Measurements from ENCODE around the gene ULK4.
"Not testable (repeated sequence)": the region's sequence is repeated elsewhere in the genome, so short reads cannot be mapped to it uniquely, and the experiment has no call there.

Gene ULK4

DNA sequence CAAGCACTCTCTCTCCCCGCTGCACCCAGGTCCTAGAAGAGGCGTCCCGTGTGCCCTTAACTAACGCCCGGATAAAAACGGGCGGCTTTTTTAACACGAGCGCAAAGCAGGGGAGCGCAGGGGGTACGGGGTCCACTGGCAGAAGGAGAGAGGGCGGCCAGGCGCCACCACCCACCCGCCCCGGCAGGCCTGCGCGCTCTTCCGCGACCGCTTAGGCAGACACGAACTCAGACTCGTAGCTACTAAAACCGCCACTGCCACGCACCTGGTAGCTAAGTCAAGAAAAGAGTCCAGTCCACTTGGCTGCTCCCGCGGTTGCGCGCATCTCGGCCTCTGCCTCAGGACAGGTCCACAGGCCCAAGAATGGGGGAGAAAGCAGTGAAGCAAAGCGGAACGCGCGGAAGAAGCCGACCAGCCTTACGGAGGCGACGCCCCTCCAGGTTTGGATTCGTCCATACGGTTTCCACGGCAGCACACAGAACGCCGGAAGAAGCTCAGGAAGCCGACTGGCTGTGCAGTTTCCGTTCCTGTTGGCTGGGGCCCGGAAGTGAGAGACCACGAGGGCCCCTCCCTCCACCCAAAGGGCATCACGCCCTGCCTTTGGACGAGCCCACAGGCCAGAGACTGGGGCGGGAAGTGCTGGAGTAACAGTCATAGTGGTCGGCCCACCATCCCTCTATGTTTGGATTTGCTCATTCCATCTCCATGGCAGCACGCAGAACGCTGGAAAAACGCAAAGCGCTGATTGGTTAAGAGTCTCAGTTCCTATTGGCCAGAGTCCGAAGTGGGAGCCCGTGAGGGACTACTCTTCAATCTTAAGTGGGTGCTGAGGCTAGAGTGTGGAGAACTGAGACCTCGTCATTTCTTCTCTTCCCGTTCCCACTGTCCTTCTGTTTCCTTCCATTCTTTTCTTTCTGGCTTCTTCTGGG is at the start of gene ULK4:
Gene ULK4, minus strand, starts transcription at position 353 of the 929 bp plus-strand sequence. CDS start 7,344 bp downstream, outside the sequence.
- DNase-seq: peak; percentile 97

DNA sequence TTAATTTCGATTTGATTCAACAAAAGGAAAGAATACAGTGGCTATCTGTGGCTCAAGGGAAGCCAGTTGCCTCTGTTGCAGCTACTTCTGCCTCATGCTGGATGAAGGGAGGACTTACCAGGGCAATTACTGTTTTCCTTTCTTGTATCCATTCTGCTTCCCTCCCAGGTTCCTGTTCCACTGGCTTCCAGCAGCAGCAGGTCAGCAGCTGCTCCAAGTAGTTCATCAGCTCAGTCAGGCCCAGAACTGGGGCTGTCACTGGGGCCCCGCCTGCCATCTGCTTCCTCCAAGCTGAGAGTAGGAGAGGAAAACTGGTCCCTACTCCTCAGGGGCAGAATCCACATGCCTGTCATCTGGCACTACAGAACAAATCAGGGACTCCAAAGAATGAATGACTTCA is 48.6 kb upstream of the ULK4 start:
- DNase-seq: peak; percentile 6

DNA sequence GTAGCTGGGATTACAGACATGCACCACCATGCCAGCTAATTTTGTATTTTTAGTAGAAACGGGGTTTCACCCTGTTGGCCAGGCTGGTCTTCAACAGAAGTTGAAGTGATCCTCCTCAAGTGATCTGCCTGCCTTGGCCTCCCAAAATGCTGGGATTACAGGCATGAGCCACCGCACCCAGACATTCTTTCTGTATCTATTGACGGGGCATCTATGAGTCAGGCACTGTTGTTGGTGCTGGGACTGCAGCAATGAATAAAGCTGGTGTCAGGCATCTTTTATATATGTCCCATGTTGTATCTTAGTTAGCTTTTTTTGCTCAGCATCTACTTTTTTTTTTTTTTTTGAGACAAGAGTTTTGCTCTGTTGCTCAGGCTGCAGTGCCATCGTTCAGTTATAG is 47.6 kb upstream of the ULK4 start:
- DNase-seq: no peak

DNA sequence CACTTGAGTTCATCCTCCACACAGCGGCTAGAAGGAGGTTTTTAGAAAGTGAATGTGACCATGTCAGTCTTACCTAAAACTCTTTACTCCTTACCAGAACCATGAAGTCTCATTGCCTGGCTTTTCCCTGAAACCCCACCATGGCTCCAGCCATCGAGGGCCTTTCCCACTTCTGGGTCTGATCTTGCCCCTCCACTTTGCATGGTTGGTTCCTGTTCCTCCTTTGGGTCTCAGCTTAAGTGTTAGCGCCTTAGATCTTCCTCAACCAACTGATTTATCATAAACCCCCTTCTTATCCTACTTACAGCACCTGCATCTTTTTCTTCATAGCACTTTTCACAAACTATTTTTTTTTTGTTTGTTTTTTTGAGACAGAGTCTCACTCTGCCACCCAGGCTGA is 45.9 kb upstream of the ULK4 start:
- DNase-seq: no peak

DNA sequence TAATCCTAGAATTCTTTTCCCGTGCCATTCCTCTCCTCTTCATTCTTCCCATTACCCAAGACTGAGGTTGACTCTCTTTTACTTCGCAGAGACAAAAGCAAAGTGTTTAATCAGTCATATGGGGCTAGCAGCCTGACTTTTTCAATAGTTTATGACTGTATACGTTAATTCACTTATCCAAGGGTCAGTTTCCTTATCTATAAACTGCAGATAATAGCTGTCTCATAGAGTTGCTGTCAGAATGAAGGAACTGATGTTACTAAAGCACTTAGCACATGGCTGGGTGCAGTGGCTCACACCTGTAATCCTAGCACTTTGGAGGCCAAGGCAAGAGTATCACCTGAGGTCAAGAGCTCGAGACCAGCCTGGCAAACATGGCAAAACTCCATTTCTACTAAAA is 43.5 kb upstream of the ULK4 start:
- DNase-seq: no peak

DNA sequence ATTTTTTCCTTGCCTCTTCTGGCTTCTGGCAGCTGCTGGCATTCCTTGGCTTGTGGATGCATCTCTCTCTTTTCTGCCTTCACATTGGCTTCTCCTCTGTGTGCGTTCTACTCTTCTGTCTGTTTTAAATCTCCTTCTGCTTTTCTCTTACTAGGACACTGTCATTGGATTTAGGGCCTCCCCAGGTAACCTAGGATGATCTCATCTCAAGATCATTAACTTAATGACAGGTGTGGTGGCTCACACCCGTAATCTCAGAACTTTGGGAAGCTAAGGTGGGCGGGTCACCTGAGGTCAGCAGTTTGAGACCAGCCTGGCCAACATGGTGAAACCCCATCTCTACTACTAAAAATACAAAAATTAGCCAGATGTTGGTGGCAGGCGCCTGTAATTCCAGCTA is 40.9 kb upstream of the ULK4 start:
- DNase-seq: no peak

DNA sequence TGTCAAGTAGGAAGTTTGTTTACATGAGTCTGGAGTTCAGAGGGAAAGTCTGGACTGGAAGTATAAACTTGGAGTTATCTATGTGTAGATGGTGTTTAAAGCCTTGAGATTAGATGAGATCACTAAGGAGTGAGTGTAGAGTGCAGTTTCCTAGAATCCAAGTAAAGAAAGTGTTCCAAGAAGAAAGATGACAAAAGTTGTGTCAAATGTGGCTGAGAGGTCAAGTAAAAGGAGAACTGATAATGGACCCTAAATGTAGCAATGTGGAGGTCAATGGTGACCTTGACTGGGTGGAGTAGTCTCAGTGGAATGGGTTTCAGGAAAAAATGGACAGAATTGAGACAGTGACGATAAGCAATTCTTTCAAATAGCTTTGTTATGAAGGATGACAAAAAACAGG is 39.9 kb upstream of the ULK4 start:
- no peak for DNase-seq

DNA sequence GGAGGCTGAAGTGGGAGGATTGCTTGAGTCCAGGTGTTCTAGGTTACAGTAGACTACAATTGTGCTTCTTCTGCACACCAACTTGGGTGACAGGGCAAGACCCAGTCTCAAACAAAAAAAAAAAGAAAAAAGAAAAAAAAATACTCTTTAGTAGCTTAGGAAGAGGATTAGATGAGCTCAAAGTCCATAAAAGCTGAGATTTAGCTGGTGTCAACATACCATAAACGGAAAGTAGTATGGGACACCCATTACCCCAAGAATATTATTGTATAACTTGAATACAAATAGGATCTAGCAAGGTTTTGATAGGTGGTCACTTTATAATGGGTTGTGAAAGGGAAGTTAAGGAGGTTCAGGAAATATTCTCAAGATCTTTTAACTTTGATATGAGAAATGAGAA is 38.0 kb upstream of the ULK4 start:
- DNase-seq: no peak

DNA sequence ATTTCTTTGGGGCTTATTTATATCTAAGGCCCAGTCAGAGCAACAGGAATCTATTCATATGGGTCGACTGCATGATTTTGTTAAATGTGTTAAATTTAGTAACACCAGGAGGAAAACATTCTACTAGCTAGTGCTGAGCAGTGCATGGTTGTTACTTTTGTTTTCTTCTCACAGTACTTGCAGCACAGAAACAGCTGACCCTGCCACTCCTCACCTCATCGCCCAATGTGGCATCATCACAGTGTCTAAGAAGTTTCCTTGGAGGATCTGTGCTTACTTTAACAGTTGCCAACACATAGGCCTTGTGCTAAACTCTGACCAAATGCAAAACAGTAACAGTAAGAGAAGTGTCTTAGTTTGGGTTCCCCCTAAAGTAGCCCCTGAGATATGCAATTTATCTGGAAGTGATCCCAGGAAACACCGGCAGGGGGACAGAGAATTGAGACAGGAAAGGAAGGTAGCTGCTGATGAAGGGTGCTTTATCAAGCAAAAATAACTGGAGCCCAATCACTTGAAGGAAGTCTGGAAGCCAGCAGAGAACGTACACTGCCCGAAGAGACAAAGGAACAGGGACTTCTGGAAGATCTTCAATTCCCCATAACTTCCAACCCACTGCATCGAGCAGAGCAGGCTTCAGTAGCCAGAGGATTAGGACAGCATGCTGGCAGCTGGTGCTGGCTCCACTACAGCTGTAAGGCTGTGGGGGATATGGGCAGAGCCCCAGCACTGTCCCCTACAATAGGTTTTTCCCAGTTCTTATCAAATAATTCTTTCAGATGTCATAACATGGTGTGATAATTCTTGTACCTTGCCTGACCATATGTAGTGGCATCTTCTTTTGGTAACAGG is 36.0 kb upstream of the ULK4 start:
- no peak for DNase-seq

DNA sequence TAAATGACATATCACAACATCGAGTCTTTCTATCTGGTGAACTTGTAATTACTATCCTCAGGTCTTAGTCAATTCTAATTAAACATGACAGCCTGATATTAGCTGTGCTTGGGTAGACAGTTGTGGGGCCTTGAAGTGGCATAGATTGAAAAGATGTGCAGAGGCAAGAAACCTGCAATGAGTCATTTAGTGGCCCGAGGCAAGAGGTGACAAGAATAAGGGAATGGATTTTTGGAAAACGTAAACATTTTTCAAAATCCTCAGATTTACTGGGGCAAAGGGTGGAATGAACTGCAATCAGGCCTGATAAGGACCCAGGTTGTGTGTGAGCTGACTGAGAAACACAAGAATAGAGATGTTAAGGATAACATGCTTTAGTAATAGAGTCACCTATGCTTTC is 29.5 kb upstream of the ULK4 start:
- no peak for DNase-seq

DNA sequence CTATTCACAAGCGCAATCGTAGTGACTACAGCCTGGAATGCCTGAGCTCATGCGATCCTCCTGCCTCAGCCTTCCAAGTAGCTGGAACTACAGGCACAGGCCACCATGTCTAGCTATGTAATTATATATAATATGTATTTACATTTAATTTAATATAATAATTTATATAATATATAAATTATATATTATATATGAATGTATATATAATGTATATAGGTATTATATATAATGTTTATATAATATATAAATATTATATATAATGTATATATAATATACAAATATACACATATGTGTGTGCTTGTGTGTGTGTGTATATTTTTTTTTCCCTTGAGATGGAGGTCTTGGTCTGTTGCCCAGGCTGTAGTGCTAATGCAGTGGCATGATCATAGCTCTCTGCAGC is 27.6 kb upstream of the ULK4 start:
- no peak for DNase-seq

DNA sequence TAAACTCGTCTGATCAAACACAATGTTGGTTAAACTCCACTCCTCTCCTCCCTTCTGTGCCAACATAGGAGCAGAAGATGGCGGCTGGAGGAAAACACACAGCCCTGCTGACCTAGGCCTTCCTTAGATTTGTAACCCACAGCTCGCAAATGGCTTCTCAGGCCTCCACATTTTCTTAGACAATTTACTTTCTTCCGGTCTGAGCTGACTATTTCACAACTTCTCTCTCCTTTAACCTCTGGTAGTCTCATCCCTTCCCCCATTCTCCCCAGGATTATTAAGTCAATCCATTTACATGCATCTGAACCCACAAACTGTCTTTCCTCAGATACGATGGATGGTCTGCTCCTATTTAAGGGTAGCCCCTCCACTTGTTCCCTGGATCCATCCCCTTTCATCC is 25.7 kb upstream of the ULK4 start:
- no peak for DNase-seq

DNA sequence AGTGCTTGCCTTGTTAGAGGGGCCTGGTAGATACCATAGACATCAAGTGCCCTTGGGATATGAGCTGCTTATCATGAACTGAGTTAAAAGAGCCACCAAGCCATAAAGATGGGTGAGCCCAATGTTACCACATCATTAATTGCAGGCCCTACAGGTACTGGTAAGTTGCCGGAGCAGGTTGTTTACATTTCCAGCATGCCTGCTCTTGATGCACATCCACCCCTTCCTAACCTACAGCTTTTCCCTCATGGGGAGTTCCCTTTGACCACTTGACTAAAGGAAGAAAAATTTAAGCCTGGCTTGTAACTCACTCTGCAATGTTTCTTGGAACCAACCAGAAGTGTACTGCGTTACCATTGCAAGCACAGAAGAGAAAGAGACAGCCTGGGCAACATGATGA is 24.7 kb upstream of the ULK4 start:
- no peak for DNase-seq

DNA sequence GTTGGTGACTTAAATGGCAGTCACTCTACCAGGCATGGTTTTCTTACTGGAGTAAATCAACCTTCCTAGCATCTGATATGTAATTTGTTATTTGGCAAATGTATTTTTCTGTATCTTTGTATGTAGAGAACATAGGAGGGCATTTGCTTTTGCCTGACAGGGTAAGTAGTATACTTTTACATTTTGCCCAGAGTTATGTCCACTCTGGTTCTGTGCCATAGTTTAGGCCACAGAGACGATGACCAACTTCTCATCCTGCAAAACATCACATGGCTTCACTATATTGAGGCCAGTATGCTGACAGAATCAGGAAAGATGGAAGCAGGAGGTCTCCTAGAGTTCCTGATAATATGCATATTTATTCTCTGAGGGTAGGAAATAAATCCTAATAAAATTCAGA is 23.1 kb upstream of the ULK4 start:
- DNase-seq: no peak

DNA sequence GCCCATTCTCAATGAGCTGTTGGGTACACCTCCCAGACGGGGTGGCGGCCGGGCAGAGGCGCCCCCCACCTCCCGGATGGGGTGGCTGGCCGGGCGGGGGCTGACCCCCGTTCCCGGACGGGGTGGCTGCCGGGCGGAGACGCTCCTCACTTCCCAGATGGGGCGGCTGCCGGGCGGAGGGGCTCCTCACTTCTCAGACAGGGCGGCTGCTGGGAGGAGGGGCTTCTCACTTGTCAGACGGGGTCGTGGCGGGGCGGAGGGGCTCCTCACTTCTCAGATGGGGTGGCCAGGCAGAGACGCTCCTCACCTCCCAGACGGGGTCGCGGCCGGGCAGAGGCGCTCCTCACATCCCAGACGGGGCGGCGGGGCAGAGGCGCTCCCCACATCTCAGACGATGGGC is 21.2 kb upstream of the ULK4 start:
- not testable (repeated sequence) for DNase-seq

DNA sequence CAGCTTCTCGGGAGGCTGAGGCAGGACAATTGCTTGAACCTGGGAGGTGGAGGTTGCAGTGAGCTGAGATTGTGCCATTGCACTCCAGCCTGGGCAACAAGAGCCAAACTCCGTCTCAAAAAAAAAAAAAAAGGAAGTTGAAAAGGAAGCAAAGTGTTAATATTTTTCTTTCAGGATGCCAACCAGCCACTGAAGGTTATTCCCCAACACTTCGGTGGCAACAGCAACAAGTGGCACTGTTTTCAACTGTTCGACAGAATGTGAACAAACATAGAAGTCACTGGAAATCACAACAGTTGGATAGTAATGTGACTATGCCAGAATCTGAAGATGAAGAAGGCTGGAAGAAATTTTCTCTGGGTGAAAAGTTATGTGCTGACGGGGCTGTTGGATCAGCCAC is 15.5 kb upstream of the ULK4 start:
- not testable (repeated sequence) for DNase-seq

DNA sequence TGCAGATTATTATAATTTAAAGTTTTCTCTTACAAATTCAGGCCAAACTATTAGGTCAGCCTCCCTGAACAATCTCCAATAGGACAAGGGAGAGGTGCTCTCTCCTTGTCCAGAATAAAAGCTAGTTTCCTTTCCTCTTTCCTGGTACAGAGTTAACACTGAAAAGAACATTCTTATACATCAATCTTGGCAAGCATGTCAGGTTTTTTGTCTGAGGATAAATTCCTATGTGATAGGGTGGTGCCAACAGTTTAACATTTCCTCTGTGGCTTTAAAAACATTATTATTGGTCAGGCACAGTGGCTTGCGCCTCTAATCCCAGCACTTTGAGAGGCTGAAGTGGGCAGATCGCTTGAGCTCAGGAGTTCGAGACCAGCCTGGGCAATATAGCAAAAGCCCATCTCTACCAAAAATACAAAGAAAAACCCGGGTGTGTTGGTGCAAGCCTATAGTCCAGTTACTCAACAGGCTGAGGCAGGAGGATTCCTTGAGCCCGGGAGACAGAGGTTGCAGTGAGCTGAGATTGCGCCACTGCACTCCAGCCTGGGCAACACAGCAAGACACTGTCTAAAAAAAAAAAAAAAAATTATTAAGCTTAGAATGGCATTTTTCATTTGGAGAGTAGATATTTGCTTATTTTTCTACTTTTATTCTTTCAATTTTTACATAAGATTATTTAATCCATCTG is 13.7 kb upstream of the ULK4 start:
- no peak for DNase-seq

DNA sequence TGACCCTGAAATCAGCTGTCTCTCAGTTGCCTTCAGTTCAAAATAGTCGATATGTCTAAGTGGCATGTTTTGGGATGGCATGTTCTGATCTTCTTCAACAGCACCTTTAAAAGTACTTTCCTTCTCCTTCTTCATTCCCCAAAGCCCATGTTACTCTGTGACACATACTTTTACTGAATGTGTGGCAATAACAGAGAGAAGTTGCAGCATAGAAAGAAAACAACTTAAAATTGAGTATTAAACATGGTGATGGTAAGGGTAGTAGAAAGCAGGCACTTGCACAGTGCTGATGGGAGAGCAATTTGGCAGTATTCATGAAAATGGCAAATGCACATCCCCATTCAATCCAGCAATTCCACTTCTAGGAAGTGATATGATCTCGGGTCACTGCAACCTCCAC is 12.3 kb upstream of the ULK4 start:
- DNase-seq: no peak

DNA sequence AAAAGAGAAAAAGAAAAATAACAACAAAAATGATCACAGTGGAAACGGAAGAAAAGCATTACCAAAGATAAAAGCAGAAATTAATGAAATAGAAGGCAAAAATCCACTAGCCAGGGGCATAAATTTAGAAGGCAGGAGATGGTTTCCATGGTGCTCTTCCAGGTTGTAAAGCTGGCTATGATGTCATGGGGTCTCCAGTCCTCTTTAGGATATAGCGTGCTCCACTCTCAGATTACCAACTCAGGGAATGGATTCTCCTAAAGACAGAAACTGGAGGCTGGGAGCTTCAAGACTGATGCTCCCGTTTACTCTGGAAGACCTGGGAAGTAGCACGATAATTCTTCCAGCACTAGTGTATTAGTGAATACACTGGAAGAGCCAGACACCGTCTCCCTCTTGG is 10.9 kb upstream of the ULK4 start:
- no peak for DNase-seq

DNA sequence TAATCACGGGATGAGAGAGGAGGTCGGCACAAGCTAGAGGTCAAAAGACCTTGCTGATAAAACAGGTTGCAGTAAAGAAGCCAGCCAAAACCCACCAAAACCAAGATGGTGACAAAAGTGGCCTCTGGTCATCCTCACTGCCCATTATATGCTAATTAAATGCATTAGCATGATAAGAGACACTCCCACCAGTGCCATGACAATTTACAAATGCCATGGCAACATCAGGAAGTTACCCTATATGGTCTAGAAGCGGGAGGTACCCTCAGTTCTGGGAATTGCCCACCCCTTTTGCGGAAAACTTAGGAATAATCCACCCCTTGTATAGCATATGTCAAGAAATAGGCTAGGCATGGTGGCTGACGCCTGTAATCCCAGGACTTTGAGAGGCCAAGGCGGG is 4.3 kb upstream of the ULK4 start:
- DNase-seq: no peak

DNA sequence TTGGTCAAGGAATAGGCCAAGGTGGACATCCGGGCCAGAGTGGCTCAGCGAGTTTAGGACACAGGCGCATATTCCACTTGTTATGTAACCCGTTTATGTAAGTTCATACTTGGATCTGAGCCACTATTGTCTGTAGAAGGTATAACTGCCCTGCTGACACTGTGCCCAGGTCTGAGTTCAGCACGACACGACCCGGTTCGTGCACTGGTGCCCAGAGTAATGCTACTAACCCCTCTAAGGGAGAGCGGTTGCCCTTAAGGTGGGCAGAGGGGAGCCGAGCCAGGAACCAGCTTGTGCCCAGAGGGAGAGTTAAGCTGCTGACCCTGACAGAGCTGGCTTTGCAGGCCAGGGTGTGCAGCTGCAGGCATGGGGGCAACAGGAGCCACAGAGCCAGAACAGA is 1.9 kb upstream of the ULK4 start:
- no peak for DNase-seq

DNA sequence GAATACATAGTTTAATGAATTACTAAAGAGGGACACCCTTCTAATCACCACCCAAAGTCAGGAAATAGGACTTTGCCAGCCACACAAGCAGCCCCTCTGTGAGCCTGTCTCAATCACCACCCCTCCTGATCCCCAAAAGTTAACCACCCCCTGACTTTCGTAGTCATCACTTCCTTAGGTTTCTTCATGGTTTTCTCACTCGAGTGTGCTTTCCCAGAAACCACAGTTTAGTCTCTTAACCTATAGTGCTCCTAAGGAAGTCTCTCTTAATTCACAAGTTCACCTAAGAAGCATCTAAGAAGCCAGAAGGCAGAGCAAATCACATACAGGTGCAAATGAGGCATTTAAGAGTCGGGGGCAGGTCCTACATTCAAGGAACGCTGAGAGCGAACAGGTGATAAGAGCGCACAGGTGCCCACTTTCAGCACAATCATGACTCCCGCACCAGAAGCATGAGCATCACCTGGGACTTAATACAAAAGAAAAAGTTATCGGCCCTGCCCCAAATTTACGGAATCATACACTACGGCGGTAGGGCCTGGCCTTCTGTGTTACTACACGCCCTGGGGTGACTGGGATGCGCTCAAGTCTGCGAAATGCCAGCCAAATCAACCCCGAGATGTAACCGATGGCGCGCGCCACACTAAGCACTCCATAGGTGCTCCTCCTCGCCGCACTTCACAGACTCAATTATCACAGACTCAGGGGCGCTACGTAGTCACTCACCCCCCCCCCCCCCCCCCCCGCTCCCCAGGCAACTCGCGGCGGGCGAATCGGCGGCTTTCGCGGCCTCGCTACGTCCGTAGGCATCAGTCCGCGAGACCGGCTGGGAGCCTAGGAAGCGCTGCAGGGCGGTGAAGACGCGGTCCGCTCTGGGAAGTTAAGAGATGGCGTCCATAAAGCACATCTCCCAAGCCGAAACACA is 815 bp downstream of the ULK4 start:
- peak; percentile 61 for DNase-seq
